ENCODE data around the gene LTB.

DNA sequence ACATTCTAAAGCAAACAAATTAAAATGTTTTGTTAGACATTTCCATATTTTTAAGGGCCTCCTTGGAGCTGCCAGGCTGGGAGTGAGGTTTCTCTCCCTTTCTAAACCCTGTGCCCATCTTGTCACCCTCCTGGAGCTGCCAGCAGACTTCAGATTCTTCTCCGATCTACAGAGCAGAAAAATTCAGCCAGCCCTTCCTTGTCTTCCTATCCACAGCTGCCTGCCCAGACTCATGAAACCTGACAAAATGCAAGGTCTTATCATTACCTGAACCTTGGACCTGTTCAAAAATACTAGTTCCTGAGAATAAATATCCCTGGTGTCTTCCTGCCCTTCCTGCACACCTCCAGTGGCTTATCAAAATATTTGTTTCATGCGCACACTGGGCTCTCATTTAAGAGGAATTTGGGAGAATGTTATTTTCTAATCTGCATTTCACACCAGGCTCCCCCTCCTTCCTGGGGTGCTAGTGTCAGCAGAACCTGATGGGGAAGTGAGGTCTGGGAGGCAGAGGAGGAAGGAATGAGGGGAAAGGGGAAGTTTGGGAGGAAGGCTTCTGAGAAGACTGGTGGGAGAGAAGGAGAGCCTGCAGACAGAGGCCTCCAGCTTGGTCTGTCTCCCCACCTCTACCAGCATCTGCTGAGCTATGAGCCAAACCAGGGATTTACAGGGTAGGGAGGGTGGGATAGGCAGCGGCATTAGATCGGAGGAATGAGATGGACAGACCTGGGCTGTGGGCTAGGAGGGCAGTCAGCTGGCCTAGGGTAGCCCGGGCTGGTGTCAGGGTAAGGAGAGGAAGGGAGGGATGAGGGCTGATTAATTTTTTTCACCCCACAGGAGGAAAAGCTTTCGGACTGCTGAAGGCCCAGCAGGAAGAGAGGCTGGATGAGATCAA lies 32.7 kb upstream of the LTB start, which contains the start of gene AIF1:
- no peak for TF ChIP-seq POLR2A (IDR thresholded peaks at IDR 0.05; ENCODE audit: low read depth)
- TF ChIP-seq, protein P1, sequence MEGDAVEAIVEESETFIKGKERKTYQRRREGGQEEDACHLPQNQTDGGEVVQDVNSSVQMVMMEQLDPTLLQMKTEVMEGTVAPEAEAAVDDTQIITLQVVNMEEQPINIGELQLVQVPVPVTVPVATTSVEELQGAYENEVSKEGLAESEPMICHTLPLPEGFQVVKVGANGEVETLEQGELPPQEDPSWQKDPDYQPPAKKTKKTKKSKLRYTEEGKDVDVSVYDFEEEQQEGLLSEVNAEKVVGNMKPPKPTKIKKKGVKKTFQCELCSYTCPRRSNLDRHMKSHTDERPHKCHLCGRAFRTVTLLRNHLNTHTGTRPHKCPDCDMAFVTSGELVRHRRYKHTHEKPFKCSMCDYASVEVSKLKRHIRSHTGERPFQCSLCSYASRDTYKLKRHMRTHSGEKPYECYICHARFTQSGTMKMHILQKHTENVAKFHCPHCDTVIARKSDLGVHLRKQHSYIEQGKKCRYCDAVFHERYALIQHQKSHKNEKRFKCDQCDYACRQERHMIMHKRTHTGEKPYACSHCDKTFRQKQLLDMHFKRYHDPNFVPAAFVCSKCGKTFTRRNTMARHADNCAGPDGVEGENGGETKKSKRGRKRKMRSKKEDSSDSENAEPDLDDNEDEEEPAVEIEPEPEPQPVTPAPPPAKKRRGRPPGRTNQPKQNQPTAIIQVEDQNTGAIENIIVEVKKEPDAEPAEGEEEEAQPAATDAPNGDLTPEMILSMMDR (IDR thresholded peaks at IDR 0.05): no peak

Data from esophagus muscularis mucosa (tissue), 3 donors.